Measurements from ENCODE around the gene NAGK.
"Not testable (repeated sequence)": the region's sequence is repeated elsewhere in the genome, so short reads cannot be mapped to it uniquely, and the experiment has no call there.

NAGK gene

GRCh38 chr2:71083752-71084312 lies 15.4 kb downstream of the NAGK start:
- not testable (repeated sequence) for H2AK5ac ChIP-seq (ENCODE audit: low read depth, low read length); H2BK120ac ChIP-seq (ENCODE audit: low read depth, low read length); H3K4ac ChIP-seq (ENCODE audit: low read length); H3K4me1 ChIP-seq (ENCODE audit: control insufficient read depth in 2 of 2, insufficient read depth in 1 of 2, low read depth in 1 of 2, low read length in 2 of 2); DNase-seq (ENCODE audit: low spot score); H4K91ac ChIP-seq (ENCODE audit: low read depth, low read length, poor library complexity); H2BK15ac ChIP-seq (ENCODE audit: low read length); H3K27ac ChIP-seq (replicated peaks; ENCODE audit: low read length); H2BK12ac ChIP-seq (ENCODE audit: low read length); H3K4me3 ChIP-seq (ENCODE audit: low read length in 2 of 2); H4K8ac ChIP-seq (ENCODE audit: low read depth, low read length); H3K79me1 ChIP-seq (ENCODE audit: low read depth, low read length); H3K4me2 ChIP-seq (ENCODE audit: insufficient read depth, low read length, poor library complexity, severe bottlenecking); H2AFZ ChIP-seq (ENCODE audit: low read length); H3K23ac ChIP-seq (ENCODE audit: low read depth, low read length, poor library complexity); H3K27me3 ChIP-seq (ENCODE audit: control insufficient read depth in 3 of 3, insufficient read depth in 3 of 3, low read depth in 1 of 3, low read length in 3 of 3); H3K36me3 ChIP-seq (replicated peaks in 1 of 2; ENCODE audit: control insufficient read depth in 2 of 2, insufficient read depth in 2 of 2, low read length in 2 of 2); H3K14ac ChIP-seq (ENCODE audit: low read length); H3K9me3 ChIP-seq (replicated peaks in 1 of 2; ENCODE audit: control insufficient read depth in 2 of 2, insufficient read depth in 1 of 2, low read depth in 1 of 2, low read length in 2 of 2); H3K18ac ChIP-seq (ENCODE audit: low read length); H3K9ac ChIP-seq (ENCODE audit: low read depth, low read length, poor library complexity); H2BK5ac ChIP-seq (ENCODE audit: low read length)
- WGBS, 2 donors (ENCODE audit: extremely low coverage in 2 of 2, insufficient read length in 2 of 2, insufficient replicate concordance in 1 of 2), result no CpG with 5 or more reads among the region's 13 CpGs

- not testable (repeated sequence) for H3K27me3 ChIP-seq (ENCODE audit: control insufficient read depth in 3 of 3, insufficient read depth in 3 of 3, low read depth in 1 of 3, low read length in 3 of 3); H2BK120ac ChIP-seq (ENCODE audit: low read depth, low read length); H3K4me2 ChIP-seq (ENCODE audit: insufficient read depth, low read length, poor library complexity, severe bottlenecking); H2BK15ac ChIP-seq (ENCODE audit: low read length); H3K79me1 ChIP-seq (ENCODE audit: low read depth, low read length); H3K27ac ChIP-seq (replicated peaks; ENCODE audit: low read length); H2AFZ ChIP-seq (ENCODE audit: low read length); H4K91ac ChIP-seq (ENCODE audit: low read depth, low read length, poor library complexity); H3K4me3 ChIP-seq (ENCODE audit: low read length in 2 of 2); H4K8ac ChIP-seq (ENCODE audit: low read depth, low read length); H3K18ac ChIP-seq (ENCODE audit: low read length); DNase-seq (ENCODE audit: low spot score); H3K36me3 ChIP-seq (replicated peaks in 1 of 2; ENCODE audit: control insufficient read depth in 2 of 2, insufficient read depth in 2 of 2, low read length in 2 of 2); H3K4me1 ChIP-seq (ENCODE audit: control insufficient read depth in 2 of 2, insufficient read depth in 1 of 2, low read depth in 1 of 2, low read length in 2 of 2); H3K23ac ChIP-seq (ENCODE audit: low read depth, low read length, poor library complexity); H3K9me3 ChIP-seq (replicated peaks in 1 of 2; ENCODE audit: control insufficient read depth in 2 of 2, insufficient read depth in 1 of 2, low read depth in 1 of 2, low read length in 2 of 2); H2AK5ac ChIP-seq (ENCODE audit: low read depth, low read length); H3K14ac ChIP-seq (ENCODE audit: low read length); H3K4ac ChIP-seq (ENCODE audit: low read length); H2BK12ac ChIP-seq (ENCODE audit: low read length); H2BK5ac ChIP-seq (ENCODE audit: low read length); H3K9ac ChIP-seq (ENCODE audit: low read depth, low read length, poor library complexity)
- no CpG with 5 or more reads among the region's 9 CpGs for WGBS, 2 donors (ENCODE audit: extremely low coverage in 2 of 2, insufficient read length in 2 of 2, insufficient replicate concordance in 1 of 2)
Observed at GRCh38 chr2:71085325-71086003, 17.0 kb downstream of the NAGK start.

- H3K14ac ChIP-seq (ENCODE audit: low read length); H3K4ac ChIP-seq (ENCODE audit: low read length): not testable (repeated sequence)
Observed at GRCh38 chr2:71089475-71089874, 21.0 kb downstream of the NAGK start.

GRCh38 chr2:71091808-71092207 lies 23.4 kb downstream of the NAGK start:
- H2BK5ac ChIP-seq (ENCODE audit: low read length); H3K23ac ChIP-seq (ENCODE audit: low read depth, low read length, poor library complexity); H3K4me3 ChIP-seq (ENCODE audit: low read length in 2 of 2); H2AK5ac ChIP-seq (ENCODE audit: low read depth, low read length); H2BK12ac ChIP-seq (ENCODE audit: low read length); H2BK120ac ChIP-seq (ENCODE audit: low read depth, low read length); H3K14ac ChIP-seq (ENCODE audit: low read length); H3K18ac ChIP-seq (ENCODE audit: low read length); H3K27me3 ChIP-seq (ENCODE audit: control insufficient read depth in 3 of 3, insufficient read depth in 3 of 3, low read depth in 1 of 3, low read length in 3 of 3); H3K36me3 ChIP-seq (replicated peaks in 1 of 2; ENCODE audit: control insufficient read depth in 2 of 2, insufficient read depth in 2 of 2, low read length in 2 of 2); H3K4me1 ChIP-seq (ENCODE audit: control insufficient read depth in 2 of 2, insufficient read depth in 1 of 2, low read depth in 1 of 2, low read length in 2 of 2); H4K8ac ChIP-seq (ENCODE audit: low read depth, low read length); H3K9me3 ChIP-seq (replicated peaks in 1 of 2; ENCODE audit: control insufficient read depth in 2 of 2, insufficient read depth in 1 of 2, low read depth in 1 of 2, low read length in 2 of 2); H4K91ac ChIP-seq (ENCODE audit: low read depth, low read length, poor library complexity); H2BK15ac ChIP-seq (ENCODE audit: low read length); H3K79me1 ChIP-seq (ENCODE audit: low read depth, low read length); H2AFZ ChIP-seq (ENCODE audit: low read length); H3K9ac ChIP-seq (ENCODE audit: low read depth, low read length, poor library complexity); H3K27ac ChIP-seq (replicated peaks; ENCODE audit: low read length); H3K4me2 ChIP-seq (ENCODE audit: insufficient read depth, low read length, poor library complexity, severe bottlenecking); DNase-seq (ENCODE audit: low spot score); H3K4ac ChIP-seq (ENCODE audit: low read length): not testable (repeated sequence)
- WGBS, 2 donors (ENCODE audit: extremely low coverage in 2 of 2, insufficient read length in 2 of 2, insufficient replicate concordance in 1 of 2), result no CpG with 5 or more reads among the region's 9 CpGs

More at GRCh38 chr2:71089475-71089874, 21.0 kb downstream of the NAGK start:
- not testable (repeated sequence) for H2AK5ac ChIP-seq (ENCODE audit: low read depth, low read length); H3K18ac ChIP-seq (ENCODE audit: low read length); H3K27me3 ChIP-seq (ENCODE audit: control insufficient read depth in 3 of 3, insufficient read depth in 3 of 3, low read depth in 1 of 3, low read length in 3 of 3); H3K79me1 ChIP-seq (ENCODE audit: low read depth, low read length); DNase-seq (ENCODE audit: low spot score); H3K9ac ChIP-seq (ENCODE audit: low read depth, low read length, poor library complexity); H4K8ac ChIP-seq (ENCODE audit: low read depth, low read length); H3K4me2 ChIP-seq (ENCODE audit: insufficient read depth, low read length, poor library complexity, severe bottlenecking); H3K4me3 ChIP-seq (ENCODE audit: low read length in 2 of 2); H2BK120ac ChIP-seq (ENCODE audit: low read depth, low read length); H3K23ac ChIP-seq (ENCODE audit: low read depth, low read length, poor library complexity); H3K4me1 ChIP-seq (ENCODE audit: control insufficient read depth in 2 of 2, insufficient read depth in 1 of 2, low read depth in 1 of 2, low read length in 2 of 2); H4K91ac ChIP-seq (ENCODE audit: low read depth, low read length, poor library complexity); H3K27ac ChIP-seq (replicated peaks; ENCODE audit: low read length); H2BK5ac ChIP-seq (ENCODE audit: low read length); H3K9me3 ChIP-seq (replicated peaks in 1 of 2; ENCODE audit: control insufficient read depth in 2 of 2, insufficient read depth in 1 of 2, low read depth in 1 of 2, low read length in 2 of 2); H3K36me3 ChIP-seq (replicated peaks in 1 of 2; ENCODE audit: control insufficient read depth in 2 of 2, insufficient read depth in 2 of 2, low read length in 2 of 2); H2AFZ ChIP-seq (ENCODE audit: low read length); H2BK15ac ChIP-seq (ENCODE audit: low read length); H2BK12ac ChIP-seq (ENCODE audit: low read length)
- WGBS, 2 donors (ENCODE audit: extremely low coverage in 2 of 2, insufficient read length in 2 of 2, insufficient replicate concordance in 1 of 2), result no CpG with 5 or more reads among the region's 14 CpGs
